SKM-1 treated with dmso at 0.1 percent for 144 hours (cell line): ENCODE data around the gene SHB.

Source experiments
- DNase-seq: peaks from one replicate; lab custom pipeline; 2025; ENCODE audit not compliant: unreplicated experiment; lab: John Stamatoyannopoulos, UW

The SHB gene

GRCh38 chr9:38068701-38069628 is at the start of gene SHB:
Gene SHB (minus strand): TSS chr9:38069227. CDS start chr9:38068645, 582 bp downstream.
- peak; percentile 49 for DNase-seq

- DNase-seq = no peak
These were observed 48.6 kb upstream of the SHB start for GRCh38 chr9:38117651-38118050.

GRCh38 chr9:38114905-38115304 is 45.9 kb upstream of the SHB start:
- DNase-seq = no peak

GRCh38 chr9:38112456-38112855 is 43.4 kb upstream of the SHB start:
- no peak for DNase-seq

GRCh38 chr9:38112049-38112448 is 43.0 kb upstream of the SHB start:
- no peak for DNase-seq

- DNase-seq = no peak
These were observed 41.4 kb upstream of the SHB start for GRCh38 chr9:38110476-38110875.

GRCh38 chr9:38109601-38110000 is 40.6 kb upstream of the SHB start:
- DNase-seq = no peak

- DNase-seq = no peak
These were observed 39.3 kb upstream of the SHB start for GRCh38 chr9:38108326-38108725.

- DNase-seq = no peak
These were observed 38.8 kb upstream of the SHB start for GRCh38 chr9:38107811-38108304.

- DNase-seq = no peak
These were observed 38.4 kb upstream of the SHB start for GRCh38 chr9:38107405-38107804.

GRCh38 chr9:38106488-38106887 is 37.5 kb upstream of the SHB start:
- DNase-seq = no peak

GRCh38 chr9:38103340-38103739 is 34.3 kb upstream of the SHB start:
- DNase-seq = no peak

- DNase-seq = no peak
These were observed 32.4 kb upstream of the SHB start for GRCh38 chr9:38101423-38101822.

- DNase-seq = no peak
These were observed 27.3 kb upstream of the SHB start for GRCh38 chr9:38096238-38096805.

- DNase-seq = no peak
These were observed 25.1 kb upstream of the SHB start for GRCh38 chr9:38094165-38094564.

GRCh38 chr9:38092656-38093055 is 23.6 kb upstream of the SHB start:
- no peak for DNase-seq

- DNase-seq = no peak
These were observed 23.1 kb upstream of the SHB start for GRCh38 chr9:38092200-38092524.

GRCh38 chr9:38091310-38092199 is 22.5 kb upstream of the SHB start:
- peak; percentile 51 for DNase-seq

- no peak for DNase-seq
These were observed 21.1 kb upstream of the SHB start for GRCh38 chr9:38090170-38090569.

- DNase-seq = no peak
These were observed 20.5 kb upstream of the SHB start for GRCh38 chr9:38089387-38090165.
